Panc1 (cell line): ENCODE data around the gene ELF4. TPM values are rescaled to one million over a fixed set of nuclear protein-coding genes. Genes with fewer than 3 reads are reported as not detected.

Experiments used
- ATAC-seq: fragments of 200-7000 bp; cut with Tn5 transposase; 2 replicates; pipeline ENCODE4 v1.9.1; 2020; ENCODE audit warnings: mild to moderate bottlenecking, moderate library complexity
- BruUV-seq: library from RNA; stranded (reverse); fragments of 400-500 nt; replicated peaks from 2 replicates; lab custom pipeline; 2021; lab: Mats Ljungman, UMichigan
- CTCF ChIA-PET: fragments of 300-600 bp; sonication (Branson Sonifier 250); formaldehyde crosslinking; loops from one replicate; lab custom pipeline; 2022; ENCODE audit warnings: antibody characterized with exemption; lab: Charles Lee
- POLR2A ChIA-PET: fragments of 300-600 bp; sonication (Branson Sonifier 250); formaldehyde crosslinking; loops from one replicate; lab custom pipeline; 2022; ENCODE audit warnings: antibody characterized with exemption; lab: Charles Lee
- DNase-seq: peaks from one replicate; pipeline ENCODE4 v3.0.0-alpha.2; 2010; ENCODE audit warnings: low read depth, low spot score
- H3K27ac ChIP-seq: 2 replicates; pipeline ENCODE4 v1.5.1; 2011; ENCODE audit warnings: mild to moderate bottlenecking, low read length, inconsistent platforms
- H3K27me3 ChIP-seq: fragments of 200-500 bp; sonication (Bioruptor generic); 2 replicates; pipeline ENCODE4 v1.6.0; 2014; ENCODE audit warnings: low read length, inconsistent platforms; ENCODE audit not compliant: control insufficient read depth, insufficient read depth
- H3K36me3 ChIP-seq: fragments of 200-500 bp; sonication (Bioruptor generic); 2 replicates; pipeline ENCODE4 v1.5.1; 2014; ENCODE audit warnings: inconsistent platforms, mild to moderate bottlenecking, low read length, moderate library complexity; ENCODE audit not compliant: control insufficient read depth, insufficient read depth
- H3K4me1 ChIP-seq: 2 replicates; pipeline ENCODE4 v1.5.1; 2011; ENCODE audit warnings: inconsistent platforms, mild to moderate bottlenecking, low read length, moderate library complexity; ENCODE audit not compliant: control insufficient read depth, insufficient read depth
- H3K4me3 ChIP-seq, 2 experiments: 2 replicates each; pipeline ENCODE4 v1.5.1; 2011 to 2012; ENCODE audit warnings: low read depth in 2 of 2, low read length in 2 of 2, mild to moderate bottlenecking in 2 of 2, inconsistent platforms in 1 of 2, moderate library complexity in 1 of 2
- H3K9me3 ChIP-seq: fragments of 200-500 bp; sonication (Bioruptor generic); 2 replicates; pipeline ENCODE4 v1.5.1; 2014; ENCODE audit warnings: low read depth, mild to moderate bottlenecking, inconsistent platforms, low read length, moderate library complexity; ENCODE audit not compliant: control insufficient read depth, insufficient read depth
- CTCF ChIP-seq: fragments of 450-650 bp; IDR thresholded peaks from 2 replicates; pipeline ENCODE4 v1.5.1; 2017; ENCODE audit warnings: mild to moderate bottlenecking
- POLR2AphosphoS5 ChIP-seq: IDR thresholded peaks from 2 replicates; pipeline ENCODE4 v1.6.1; 2012; ENCODE audit warnings: mild to moderate bottlenecking, low read depth, low read length, moderate library complexity
- SIN3A ChIP-seq: IDR thresholded peaks from 2 replicates; pipeline ENCODE4 v1.6.1; 2012; ENCODE audit warnings: low read depth, mild to moderate bottlenecking, low read length, moderate library complexity, borderline replicate concordance; ENCODE audit not compliant: insufficient read depth
- TCF7L2 ChIP-seq: IDR thresholded peaks from 2 replicates; pipeline ENCODE4 v1.6.1; 2011; ENCODE audit warnings: mild to moderate bottlenecking, low read depth, low read length, inconsistent platforms
- in situ Hi-C: cut with HindIII; loops from 2 replicates; pipeline ENCODE4 v1.10.0; 2016; ENCODE audit warnings: low sequenced_read_pairs, low pct_unique_long_range_greater_than_20kb
- intact Hi-C: fragments of 100-400 bp; cut with micrococcal nuclease; formaldehyde crosslinking; loops from one replicate; pipeline ENCODE4 v1.10.0; 2022; ENCODE audit not compliant: unreplicated experiment
- total RNA-seq: library from RNA; stranded (reverse); gene quantifications from one replicate; pipeline ENCODE4 v1.2.1, GENCODE V29; 2021; ENCODE audit not compliant: unreplicated experiment
- TF ChIP-seq, protein P1 (sequence below), 2 experiments: IDR thresholded peaks; 2 replicates each; pipeline ENCODE4 v1.6.1; 2011 to 2012; ENCODE audit warnings: low read depth in 2 of 2, control low read depth in 1 of 2, low read length in 1 of 2, mild to moderate bottlenecking in 1 of 2, moderate library complexity in 1 of 2; ENCODE audit not compliant: insufficient read depth in 1 of 2

Gene ELF4
- total RNA-seq, 1 experiment from 2014 or later = 48.0 TPM

DNA sequence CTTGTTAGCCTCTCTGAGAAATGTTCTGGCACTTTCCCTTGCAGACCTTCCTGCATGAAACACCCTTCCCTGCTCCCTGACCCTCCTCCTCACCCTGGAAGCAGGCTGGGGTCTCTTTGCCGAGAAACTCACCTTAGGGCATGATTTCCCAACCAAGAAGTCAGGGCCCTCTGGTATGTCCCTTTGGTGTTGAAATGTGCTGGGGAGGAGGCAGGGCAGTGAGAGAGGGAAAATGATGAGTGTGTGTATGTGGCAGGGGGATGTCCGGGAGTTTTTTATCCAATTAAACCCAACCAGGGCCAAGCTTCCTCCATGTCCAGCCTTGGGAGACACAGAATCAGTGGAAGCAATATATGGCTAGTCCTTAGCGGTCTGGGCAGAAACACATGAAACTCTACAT lies 5.1 kb downstream of the ELF4 start:
- in situ Hi-C loops (no loop called here), intact Hi-C loops (no loop called here)
- ChIA-PET CTCF (interaction anchor here (0.6 to 0.7 kb wide), 3 partner anchors 12 to 75 kb away, joined by 3 to 7 read pairs (median 3); no protein-coding TSS in a partner anchor), POLR2A (interaction anchor here (0.6 kb wide), 1 partner anchor 84 kb away, joined by 3 read pairs; no protein-coding TSS in a partner anchor)
- BruUV-seq = no TSS peak
- peak overlapping the region; percentile 65; the same call in 1 of the 2 replicates for H3K27ac ChIP-seq
- DNase-seq (no peak), ATAC-seq (no peak)
- H3K4me1 ChIP-seq = peaks cover 38% of the 10 kb centered on the region
- H3K27me3 ChIP-seq = no peaks in the 10 kb centered on the region
- H3K4me3 ChIP-seq = no peak overlapping the region
- no peak for TF ChIP-seq CTCF
- TF ChIP-seq TCF7L2 = no peak
- no peak for TF ChIP-seq POLR2AphosphoS5
- TF ChIP-seq, protein P1, sequence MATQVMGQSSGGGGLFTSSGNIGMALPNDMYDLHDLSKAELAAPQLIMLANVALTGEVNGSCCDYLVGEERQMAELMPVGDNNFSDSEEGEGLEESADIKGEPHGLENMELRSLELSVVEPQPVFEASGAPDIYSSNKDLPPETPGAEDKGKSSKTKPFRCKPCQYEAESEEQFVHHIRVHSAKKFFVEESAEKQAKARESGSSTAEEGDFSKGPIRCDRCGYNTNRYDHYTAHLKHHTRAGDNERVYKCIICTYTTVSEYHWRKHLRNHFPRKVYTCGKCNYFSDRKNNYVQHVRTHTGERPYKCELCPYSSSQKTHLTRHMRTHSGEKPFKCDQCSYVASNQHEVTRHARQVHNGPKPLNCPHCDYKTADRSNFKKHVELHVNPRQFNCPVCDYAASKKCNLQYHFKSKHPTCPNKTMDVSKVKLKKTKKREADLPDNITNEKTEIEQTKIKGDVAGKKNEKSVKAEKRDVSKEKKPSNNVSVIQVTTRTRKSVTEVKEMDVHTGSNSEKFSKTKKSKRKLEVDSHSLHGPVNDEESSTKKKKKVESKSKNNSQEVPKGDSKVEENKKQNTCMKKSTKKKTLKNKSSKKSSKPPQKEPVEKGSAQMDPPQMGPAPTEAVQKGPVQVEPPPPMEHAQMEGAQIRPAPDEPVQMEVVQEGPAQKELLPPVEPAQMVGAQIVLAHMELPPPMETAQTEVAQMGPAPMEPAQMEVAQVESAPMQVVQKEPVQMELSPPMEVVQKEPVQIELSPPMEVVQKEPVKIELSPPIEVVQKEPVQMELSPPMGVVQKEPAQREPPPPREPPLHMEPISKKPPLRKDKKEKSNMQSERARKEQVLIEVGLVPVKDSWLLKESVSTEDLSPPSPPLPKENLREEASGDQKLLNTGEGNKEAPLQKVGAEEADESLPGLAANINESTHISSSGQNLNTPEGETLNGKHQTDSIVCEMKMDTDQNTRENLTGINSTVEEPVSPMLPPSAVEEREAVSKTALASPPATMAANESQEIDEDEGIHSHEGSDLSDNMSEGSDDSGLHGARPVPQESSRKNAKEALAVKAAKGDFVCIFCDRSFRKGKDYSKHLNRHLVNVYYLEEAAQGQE (IDR thresholded peaks at IDR 0.05; ENCODE audit: insufficient read depth in 1 of 2, low read depth in 2 of 2, low read length in 1 of 2) = no peak
- no peak for TF ChIP-seq SIN3A
- no peaks in the 10 kb centered on the region for H3K9me3 ChIP-seq
- no peaks in the 10 kb centered on the region for H3K36me3 ChIP-seq

DNA sequence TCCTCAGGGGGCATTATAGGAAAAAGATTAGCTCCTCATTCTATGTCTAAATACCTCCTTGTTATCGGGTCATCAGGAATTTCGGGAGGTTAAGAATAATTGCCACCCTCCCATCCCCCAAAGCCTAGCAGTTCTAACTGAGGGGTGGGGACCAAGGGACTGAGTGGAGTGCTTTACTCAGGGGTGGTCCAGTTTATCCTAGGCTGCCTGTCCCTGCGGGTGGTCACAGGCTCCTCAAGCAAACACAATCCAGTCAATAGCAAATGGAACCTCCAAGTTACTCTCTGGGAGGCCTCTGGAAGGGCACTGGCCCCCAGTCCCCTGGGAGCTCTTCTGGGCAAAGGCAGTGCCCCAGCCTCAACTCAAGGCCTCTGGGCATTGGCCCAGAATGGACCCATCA lies 6.7 kb downstream of the ELF4 start:
- no peaks in the 10 kb centered on the region for H3K36me3 ChIP-seq
- intact Hi-C loops = no loop called here
- ChIA-PET CTCF (no interaction called here), POLR2A (no interaction called here)
- ATAC-seq (no peak), DNase-seq (no peak)
- in situ Hi-C loops = no loop called here
- no TSS peak for BruUV-seq
- H3K4me3 ChIP-seq = no peak overlapping the region
- peaks cover 34% of the 10 kb centered on the region for H3K4me1 ChIP-seq
- no peaks in the 10 kb centered on the region for H3K27me3 ChIP-seq
- TF ChIP-seq POLR2AphosphoS5 (no peak), TCF7L2 (no peak), SIN3A (no peak), CTCF (no peak)
- TF ChIP-seq, protein P1 (IDR thresholded peaks at IDR 0.05; ENCODE audit: insufficient read depth in 1 of 2, low read depth in 2 of 2, low read length in 1 of 2) = no peak
- H3K9me3 ChIP-seq = no peaks in the 10 kb centered on the region
- H3K27ac ChIP-seq = no peak overlapping the region
